PFSK-1 (cell line): ENCODE measurements around the gene LBHD2.

Experiments used
- REST ChIP-seq, 2 experiments: IDR thresholded peaks; 2 replicates each; pipeline versions ENCODE4 v1.6.1 to v1.8.0; 2011 to 2012; ENCODE audit warnings: low read depth in 2 of 2, low read length in 2 of 2, control low read depth in 1 of 2, inconsistent platforms in 1 of 2, mild to moderate bottlenecking in 1 of 2, moderate library complexity in 1 of 2; ENCODE audit not compliant: insufficient read depth in 1 of 2
- TAF1 ChIP-seq: IDR thresholded peaks from 2 replicates; pipeline ENCODE4 v1.6.1; 2012; ENCODE audit warnings: low read length, control low read depth, borderline replicate concordance; ENCODE audit not compliant: insufficient read depth

DNA sequence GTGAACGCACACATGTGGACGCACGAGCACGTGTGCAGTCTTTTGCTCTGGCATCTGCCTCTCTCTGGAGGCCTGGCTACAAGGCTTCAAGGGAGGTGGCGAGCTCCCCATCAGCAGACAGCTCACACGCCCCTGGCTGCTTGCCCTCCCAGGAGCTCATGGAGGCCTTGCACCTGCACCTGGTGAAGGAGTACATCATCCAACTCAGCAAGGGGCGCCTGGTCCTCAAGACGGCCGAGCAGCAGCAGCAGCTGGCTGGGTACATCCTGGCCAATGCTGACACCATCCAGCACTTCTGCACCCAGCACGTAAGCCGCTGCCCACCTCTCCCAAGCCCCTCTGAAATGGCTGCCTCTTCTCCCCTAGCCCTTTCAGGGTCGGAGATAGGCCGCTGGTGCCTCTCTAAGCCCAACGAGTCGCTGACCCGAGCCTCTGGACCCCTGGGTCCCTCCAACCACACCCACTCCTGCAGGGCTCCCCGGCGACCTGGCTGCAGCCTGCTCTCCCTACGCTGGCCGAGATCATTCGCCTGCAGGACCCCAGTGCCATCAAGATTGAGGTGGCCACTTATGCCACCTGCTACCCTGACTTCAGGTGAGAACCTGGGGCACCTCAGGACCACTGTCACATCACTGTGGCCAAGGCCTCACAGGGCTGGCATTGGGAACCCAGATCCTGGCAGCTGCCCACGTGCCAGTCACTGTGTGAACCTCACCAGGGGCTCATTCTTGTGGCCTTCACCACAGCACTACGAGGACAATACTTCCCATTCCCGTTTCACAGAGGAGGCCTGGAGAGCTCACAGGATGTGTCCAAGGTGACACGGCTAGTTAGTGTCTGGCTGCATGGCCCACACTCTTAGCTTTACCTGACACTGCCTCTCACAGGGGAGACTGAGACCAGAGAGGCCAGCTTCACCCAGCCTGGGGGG is 49.5 kb downstream of the LBHD2 start:
- no peak for TF ChIP-seq TAF1
- no peak for TF ChIP-seq REST (IDR thresholded peaks at IDR 0.05; ENCODE audit: insufficient read depth in 1 of 2, low read depth in 2 of 2, low read length in 2 of 2)
